ENCODE results near the gene C3orf20.

The C3orf20 gene

GRCh38 chr3:14740983-14741382, 66.0 kb downstream of the C3orf20 start:
- no peak overlapping the region for H3K4me2 ChIP-seq (ENCODE audit: low read length)

GRCh38 chr3:14741510-14741909, 66.6 kb downstream of the C3orf20 start:
- no peak overlapping the region for H3K4me2 ChIP-seq (ENCODE audit: low read length)
- H3K9me3 ChIP-seq (ENCODE audit: low read length): peaks cover 11% of the 10 kb centered on the region; the same call in 1 of the 2 replicates
- no peak overlapping the region for H3K9ac ChIP-seq (ENCODE audit: low read length)
- no peak overlapping the region for H3K4me3 ChIP-seq (ENCODE audit: low read depth, low read length, poor library complexity, severe bottlenecking)
- H3K27me3 ChIP-seq (ENCODE audit: insufficient read depth, low read length): no peaks in the 10 kb centered on the region
- no peaks in the 10 kb centered on the region for H3F3A ChIP-seq (ENCODE audit: insufficient read depth, low read length)
- no peaks in the 10 kb centered on the region for H4K20me1 ChIP-seq (ENCODE audit: insufficient read depth, low read length)
- TF ChIP-seq CTCF (IDR thresholded peaks at IDR 0.05; ENCODE audit: low read length): no peak
- TF ChIP-seq EZH2 (IDR thresholded peaks at IDR 0.05; ENCODE audit: borderline replicate concordance, low read length): no peak
- no peaks in the 10 kb centered on the region for H3K9me2 ChIP-seq (ENCODE audit: low read depth, low read length)
- H3K36me3 ChIP-seq (ENCODE audit: insufficient read depth, low read length): peaks cover 4% of the 10 kb centered on the region; the same call in 1 of the 2 replicates
- H3K27ac ChIP-seq (ENCODE audit: low read depth, low read length, poor library complexity, severe bottlenecking): no peak overlapping the region
- H3K79me2 ChIP-seq (ENCODE audit: insufficient read depth, low read length): no peaks in the 10 kb centered on the region
- no peaks in the 10 kb centered on the region for H3K4me1 ChIP-seq (ENCODE audit: insufficient read depth, low read length, severe bottlenecking)
- H2AFZ ChIP-seq (ENCODE audit: low read length): no peak overlapping the region

More at GRCh38 chr3:14740983-14741382, 66.0 kb downstream of the C3orf20 start:
- Histone ChIP-seq H3K9me3 (ENCODE audit: low read length) (peaks cover 11% of the 10 kb centered on the region; the same call in 1 of the 2 replicates), H3F3A (ENCODE audit: insufficient read depth, low read length) (no peaks in the 10 kb centered on the region), H3K4me1 (ENCODE audit: insufficient read depth, low read length, severe bottlenecking) (no peaks in the 10 kb centered on the region), H3K36me3 (ENCODE audit: insufficient read depth, low read length) (peaks cover 4% of the 10 kb centered on the region; the same call in 1 of the 2 replicates), H3K27ac (ENCODE audit: low read depth, low read length, poor library complexity, severe bottlenecking) (no peak overlapping the region), H3K79me2 (ENCODE audit: insufficient read depth, low read length) (no peaks in the 10 kb centered on the region), H3K9me2 (ENCODE audit: low read depth, low read length) (no peaks in the 10 kb centered on the region), H3K4me3 (ENCODE audit: low read depth, low read length, poor library complexity, severe bottlenecking) (no peak overlapping the region), H3K9ac (ENCODE audit: low read length) (no peak overlapping the region), H2AFZ (ENCODE audit: low read length) (no peak overlapping the region), H3K27me3 (ENCODE audit: insufficient read depth, low read length) (no peaks in the 10 kb centered on the region), H4K20me1 (ENCODE audit: insufficient read depth, low read length) (no peaks in the 10 kb centered on the region)
- TF ChIP-seq EZH2 (IDR thresholded peaks at IDR 0.05; ENCODE audit: borderline replicate concordance, low read length) (no peak), CTCF (IDR thresholded peaks at IDR 0.05; ENCODE audit: low read length) (no peak)

- no peak overlapping the region for H3K4me2 ChIP-seq (ENCODE audit: low read length)
- no peaks in the 10 kb centered on the region for H3K9me2 ChIP-seq (ENCODE audit: low read depth, low read length)
- H3K36me3 ChIP-seq (ENCODE audit: insufficient read depth, low read length): peaks cover 8% of the 10 kb centered on the region
- H3K79me2 ChIP-seq (ENCODE audit: insufficient read depth, low read length): no peaks in the 10 kb centered on the region
- no peak for TF ChIP-seq EZH2 (IDR thresholded peaks at IDR 0.05; ENCODE audit: borderline replicate concordance, low read length)
- TF ChIP-seq CTCF (IDR thresholded peaks at IDR 0.05; ENCODE audit: low read length): no peak
- H4K20me1 ChIP-seq (ENCODE audit: insufficient read depth, low read length): no peaks in the 10 kb centered on the region
- H3K4me1 ChIP-seq (ENCODE audit: insufficient read depth, low read length, severe bottlenecking): no peaks in the 10 kb centered on the region
- no peaks in the 10 kb centered on the region for H3K27me3 ChIP-seq (ENCODE audit: insufficient read depth, low read length)
- no peaks in the 10 kb centered on the region for H3F3A ChIP-seq (ENCODE audit: insufficient read depth, low read length)
- no peak overlapping the region for H2AFZ ChIP-seq (ENCODE audit: low read length)
- H3K9ac ChIP-seq (ENCODE audit: low read length): no peak overlapping the region
- H3K9me3 ChIP-seq (ENCODE audit: low read length): peaks cover 7% of the 10 kb centered on the region; the same call in 1 of the 2 replicates
- H3K4me3 ChIP-seq (ENCODE audit: low read depth, low read length, poor library complexity, severe bottlenecking): no peak overlapping the region
- H3K27ac ChIP-seq (ENCODE audit: low read depth, low read length, poor library complexity, severe bottlenecking): no peak overlapping the region
Measured at GRCh38 chr3:14744556-14744955, 69.6 kb downstream of the C3orf20 start.

Measured in OCI-LY1 (cell line).